Measurements from ENCODE around the gene ASPRV1. TPM values are rescaled to one million over a fixed set of nuclear protein-coding genes. Genes with fewer than 3 reads are reported as not detected.

ASPRV1 gene
- total RNA-seq, 1 donor from 2014 or later, result 1.9 TPM

GRCh38 chr2:69936906-69937305 lies 24.5 kb downstream of the ASPRV1 start:
- peaks cover 69% of the 10 kb centered on the region for H3K36me3 ChIP-seq
- H3K4me1 ChIP-seq, result peaks cover 39% of the 10 kb centered on the region
- DNase-seq, result no peak
- intact Hi-C loops (cut with DNase I), result no loop called here
- H3K9me3 ChIP-seq, result no peaks in the 10 kb centered on the region
- H3K27me3 ChIP-seq (ENCODE audit: low read depth), result no peaks in the 10 kb centered on the region
- no peak for ATAC-seq
- H3K4me3 ChIP-seq, result no peak overlapping the region
- no peak overlapping the region for H3K27ac ChIP-seq
- no peak for TF ChIP-seq CTCF (IDR thresholded peaks at IDR 0.05)

DNA sequence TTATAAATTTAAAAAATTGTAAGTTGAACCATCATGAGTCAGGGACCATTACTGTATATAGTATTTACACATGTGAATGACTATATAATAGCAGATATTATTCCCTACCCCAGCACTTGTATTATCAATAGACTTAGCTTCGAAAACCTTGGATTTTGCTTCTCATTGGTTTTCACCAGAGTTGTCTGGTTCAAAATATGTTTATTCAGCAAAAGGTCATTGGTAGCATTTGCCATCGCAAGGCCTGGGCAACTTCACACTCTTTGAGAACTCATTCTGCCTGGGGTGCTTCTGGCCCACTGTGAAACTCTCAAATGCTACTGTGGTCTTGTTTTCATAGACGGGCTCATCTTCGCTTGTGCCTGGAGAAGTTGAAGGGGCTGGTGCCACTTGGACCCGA lies 26.4 kb downstream of the ASPRV1 start:
- Histone ChIP-seq H3K4me3 (no peak overlapping the region), H3K4me1 (peaks cover 48% of the 10 kb centered on the region), H3K36me3 (peaks cover 51% of the 10 kb centered on the region), H3K27me3 (ENCODE audit: low read depth) (no peaks in the 10 kb centered on the region), H3K27ac (no peak overlapping the region), H3K9me3 (no peaks in the 10 kb centered on the region)
- intact Hi-C loops (cut with DNase I), result no loop called here
- no peak for TF ChIP-seq CTCF (IDR thresholded peaks at IDR 0.05)
- ATAC-seq (no peak), DNase-seq (no peak)

- Histone ChIP-seq H3K36me3 (peaks cover 47% of the 10 kb centered on the region), H3K4me1 (peaks cover 48% of the 10 kb centered on the region), H3K9me3 (no peaks in the 10 kb centered on the region), H3K27me3 (ENCODE audit: low read depth) (no peaks in the 10 kb centered on the region), H3K27ac (peak overlapping the region; percentile 39), H3K4me3 (no peak overlapping the region)
- DNase-seq (no peak), ATAC-seq (no peak)
- no peak for TF ChIP-seq CTCF (IDR thresholded peaks at IDR 0.05)
- intact Hi-C loops (cut with DNase I), result no loop called here
Observed at GRCh38 chr2:69934614-69934908, 26.9 kb downstream of the ASPRV1 start.

DNA sequence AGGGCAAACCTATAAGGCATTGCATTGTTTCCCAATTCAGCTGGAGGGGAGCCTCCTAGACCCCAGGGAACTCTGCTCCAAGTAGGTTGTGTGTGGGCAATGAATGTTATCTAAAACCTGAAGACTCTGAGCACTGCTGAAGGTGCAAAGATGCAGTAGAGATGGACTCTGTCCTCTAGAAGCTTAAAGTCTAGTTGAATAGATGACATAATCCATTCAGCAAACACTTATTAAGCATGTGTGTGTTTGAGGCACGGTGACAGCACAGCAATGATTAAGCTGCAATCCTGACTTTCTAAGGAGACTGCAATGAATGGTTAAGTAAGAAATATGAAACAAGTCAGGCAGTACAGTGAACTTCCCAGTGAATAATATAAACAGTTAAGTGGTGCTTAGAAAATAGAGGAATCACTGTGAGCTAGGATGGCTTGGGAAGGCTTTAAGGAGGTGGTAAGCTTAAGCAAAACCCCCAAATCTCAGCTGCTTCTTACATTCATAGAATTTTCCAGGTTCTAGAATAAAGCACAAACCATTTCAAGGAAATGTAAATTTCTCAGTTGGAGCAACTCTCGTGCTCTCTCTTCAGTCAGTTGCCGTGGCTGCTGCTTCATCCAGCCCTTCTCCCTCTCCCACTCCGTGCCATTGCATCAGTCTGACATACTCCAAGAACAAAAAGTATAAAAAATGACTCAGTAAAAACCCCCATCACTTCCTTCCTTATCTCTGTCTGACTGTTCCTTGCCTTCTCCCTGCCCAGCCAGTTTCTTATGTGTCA lies 27.4 kb downstream of the ASPRV1 start:
- H3K27me3 ChIP-seq (ENCODE audit: low read depth), result no peaks in the 10 kb centered on the region
- H3K27ac ChIP-seq, result peak overlapping the region; percentile 39
- intact Hi-C loops (cut with DNase I), result no loop called here
- H3K9me3 ChIP-seq, result no peaks in the 10 kb centered on the region
- no peak for DNase-seq
- H3K36me3 ChIP-seq, result peaks cover 41% of the 10 kb centered on the region
- no peak overlapping the region for H3K4me3 ChIP-seq
- H3K4me1 ChIP-seq, result peaks cover 48% of the 10 kb centered on the region
- ATAC-seq, result peak; percentile 73 to 79
- no peak for TF ChIP-seq CTCF (IDR thresholded peaks at IDR 0.05)

- H3K36me3 ChIP-seq, result peaks cover 34% of the 10 kb centered on the region
- no peaks in the 10 kb centered on the region for H3K27me3 ChIP-seq (ENCODE audit: low read depth)
- TF ChIP-seq CTCF (IDR thresholded peaks at IDR 0.05), result no peak
- peaks cover 48% of the 10 kb centered on the region for H3K4me1 ChIP-seq
- H3K9me3 ChIP-seq, result no peaks in the 10 kb centered on the region
- DNase-seq (no peak), ATAC-seq (peak; percentile 82 to 87)
- no peak overlapping the region for H3K4me3 ChIP-seq
- intact Hi-C loops (cut with DNase I), result no loop called here
- H3K27ac ChIP-seq, result peak overlapping the region; percentile 39
Observed at GRCh38 chr2:69933254-69933828, 28.1 kb downstream of the ASPRV1 start.

All from lower lobe of right lung (tissue), 2 donors.